Neural cell (in vitro differentiated cells): ENCODE data around the gene SH3RF2. TPM values are rescaled to one million over a fixed set of nuclear protein-coding genes. Genes with fewer than 3 reads are reported as not detected.

Source experiments
- H2AFZ ChIP-seq: fragments of 200-600, 300-800 bp; sonication (generic), shearing (Covaris generic); 2 replicates; pipeline ENCODE4 v1.6.0; 2014; ENCODE audit warnings: low read depth, mild to moderate bottlenecking, antibody characterized with exemption, low read length, moderate library complexity
- H3F3A ChIP-seq: fragments of 200-600 bp; shearing (Covaris generic); 2 replicates; pipeline ENCODE4 v1.6.1; 2016; ENCODE audit warnings: mild to moderate bottlenecking, moderate library complexity, mixed read lengths, antibody characterized with exemption, low read length; ENCODE audit not compliant: insufficient read depth, poor library complexity, severe bottlenecking
- H3K27ac ChIP-seq: fragments of 200-600, 300-800 bp; sonication (generic), shearing (Covaris generic); 2 replicates; pipeline ENCODE4 v1.5.1; 2014; ENCODE audit warnings: mild to moderate bottlenecking, low read length, moderate library complexity
- H3K27me3 ChIP-seq: fragments of 300-800, 200-600 bp; sonication (generic), shearing (Covaris generic); 2 replicates; pipeline ENCODE4 v1.6.0; 2014; ENCODE audit warnings: mild to moderate bottlenecking, low read depth, low read length, moderate library complexity; ENCODE audit not compliant: insufficient read depth
- H3K36me3 ChIP-seq: fragments of 300-800, 200-600 bp; sonication (generic), shearing (Covaris generic); 2 replicates; pipeline ENCODE4 v1.5.1; 2014; ENCODE audit warnings: mild to moderate bottlenecking, antibody characterized with exemption, low read length, moderate library complexity; ENCODE audit not compliant: insufficient read depth
- H3K4me2 ChIP-seq: fragments of 300-800, 200-600 bp; sonication (generic), shearing (Covaris generic); 2 replicates; pipeline ENCODE4 v1.6.0; 2014; ENCODE audit warnings: mild to moderate bottlenecking, low read length
- H3K4me3 ChIP-seq: fragments of 300-800, 200-600 bp; sonication (generic), shearing (Covaris generic); 2 replicates; pipeline ENCODE4 v1.5.1; 2014; ENCODE audit warnings: mild to moderate bottlenecking, low read length, moderate library complexity
- H3K79me2 ChIP-seq: fragments of 200-600 bp; shearing (Covaris generic); replicated peaks from 2 replicates; pipeline ENCODE4 v1.6.0; 2014; ENCODE audit warnings: mild to moderate bottlenecking, low read length, moderate library complexity; ENCODE audit not compliant: insufficient read depth
- H3K9ac ChIP-seq: fragments of 300-800, 200-600 bp; sonication (generic), shearing (Covaris generic); 2 replicates; pipeline ENCODE4 v1.6.1; 2016; ENCODE audit warnings: mild to moderate bottlenecking, low read length, mixed read lengths
- H3K9me2 ChIP-seq: fragments of 200-600 bp; shearing (Covaris generic); 2 replicates; pipeline ENCODE4 v1.6.1; 2016; ENCODE audit warnings: mild to moderate bottlenecking, low read length, mixed read lengths; ENCODE audit not compliant: insufficient read depth
- H3K9me3 ChIP-seq: fragments of 200-600, 300-800 bp; sonication (generic), shearing (Covaris generic); 2 replicates; pipeline ENCODE4 v1.6.1; 2016; ENCODE audit warnings: mild to moderate bottlenecking, mixed run types, low read length, moderate library complexity, mixed read lengths
- H4K20me1 ChIP-seq: fragments of 200-600 bp; shearing (Covaris generic); 2 replicates; pipeline ENCODE4 v1.6.1; 2016; ENCODE audit warnings: mild to moderate bottlenecking, mixed run types; ENCODE audit not compliant: insufficient read depth
- CTCF ChIP-seq: fragments of 450-650 bp; IDR thresholded peaks from 2 replicates; pipeline ENCODE4 v1.5.1; 2014; ENCODE audit warnings: antibody characterized with exemption, mild to moderate bottlenecking, moderate library complexity; ENCODE audit not compliant: poor library complexity, severe bottlenecking
- EP300 ChIP-seq: fragments of 450-650 bp; conservative IDR thresholded peaks from 2 replicates; pipeline ENCODE4 v1.6.1; 2014; ENCODE audit warnings: antibody characterized with exemption, mild to moderate bottlenecking, moderate library complexity; ENCODE audit not compliant: poor library complexity, severe bottlenecking
- EZH2 ChIP-seq: fragments of 200-600, 300-800 bp; shearing (Covaris generic), sonication (generic); IDR thresholded peaks from 2 replicates; pipeline ENCODE4 v1.6.1; 2014; ENCODE audit warnings: antibody characterized with exemption, low read length, borderline replicate concordance, mild to moderate bottlenecking; ENCODE audit not compliant: insufficient read depth, poor library complexity, severe bottlenecking
- MXI1 ChIP-seq: fragments of 450-650 bp; conservative IDR thresholded peaks from 2 replicates; pipeline ENCODE4 v1.6.1; 2014; ENCODE audit warnings: antibody characterized with exemption, mild to moderate bottlenecking; ENCODE audit not compliant: poor library complexity, severe bottlenecking
- POLR2AphosphoS5 ChIP-seq: IDR thresholded peaks from 2 replicates; pipeline ENCODE4 v1.6.1; 2012
- RAD21 ChIP-seq: fragments of 450-650 bp; conservative IDR thresholded peaks from 2 replicates; pipeline ENCODE4 v1.6.1; 2014; ENCODE audit warnings: antibody characterized with exemption, mild to moderate bottlenecking, moderate library complexity
- SMC3 ChIP-seq: fragments of 450-650 bp; conservative IDR thresholded peaks from 2 replicates; pipeline ENCODE4 v1.6.1; 2014; ENCODE audit warnings: antibody characterized with exemption, mild to moderate bottlenecking, moderate library complexity; ENCODE audit not compliant: poor library complexity
- TAF1 ChIP-seq: IDR thresholded peaks from 2 replicates; pipeline ENCODE4 v1.6.1; 2012; ENCODE audit warnings: low read depth
- polyA plus RNA-seq: library from polyadenylated mRNA; depleted of rRNA; stranded (reverse); fragments of >200 nt; gene quantifications from 2 replicates; pipeline ENCODE4 v1.2.3, GENCODE V29; 2014
- TF ChIP-seq, protein P1 (sequence below): IDR thresholded peaks from 2 replicates; pipeline ENCODE4 v1.6.1; 2012; ENCODE audit warnings: borderline replicate concordance

SH3RF2 gene
- polyA plus RNA-seq, 1 donor from 2014 or later = not detected

DNA sequence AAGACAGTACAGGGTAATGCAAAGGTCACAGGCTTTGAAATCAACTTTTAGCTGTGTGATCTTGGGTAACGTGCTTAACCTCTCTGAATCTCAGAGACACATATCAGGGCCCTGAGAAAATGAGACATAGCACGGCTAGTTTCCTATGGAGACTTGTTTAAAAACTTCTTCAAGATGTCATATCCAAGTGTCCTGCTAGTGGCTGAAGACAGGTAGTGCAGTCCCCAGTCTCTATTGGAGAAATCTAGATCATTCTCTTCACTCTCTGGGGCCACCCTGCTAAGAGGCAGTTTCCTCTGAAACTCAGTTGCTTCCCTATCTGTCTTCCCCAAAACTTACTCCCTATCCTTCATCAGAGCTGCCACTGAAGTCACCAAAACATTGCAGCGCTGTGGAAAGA is 33.3 kb upstream of the SH3RF2 start:
- no peaks in the 10 kb centered on the region for H3K9me2 ChIP-seq
- H2AFZ ChIP-seq = no peak overlapping the region
- H3F3A ChIP-seq = no peaks in the 10 kb centered on the region
- H3K79me2 ChIP-seq = no peaks in the 10 kb centered on the region
- no peak overlapping the region for H3K27ac ChIP-seq
- H3K36me3 ChIP-seq = no peaks in the 10 kb centered on the region
- TF ChIP-seq MXI1 = no peak
- TF ChIP-seq TAF1 = no peak
- TF ChIP-seq EZH2 = no peak
- TF ChIP-seq, protein P1, sequence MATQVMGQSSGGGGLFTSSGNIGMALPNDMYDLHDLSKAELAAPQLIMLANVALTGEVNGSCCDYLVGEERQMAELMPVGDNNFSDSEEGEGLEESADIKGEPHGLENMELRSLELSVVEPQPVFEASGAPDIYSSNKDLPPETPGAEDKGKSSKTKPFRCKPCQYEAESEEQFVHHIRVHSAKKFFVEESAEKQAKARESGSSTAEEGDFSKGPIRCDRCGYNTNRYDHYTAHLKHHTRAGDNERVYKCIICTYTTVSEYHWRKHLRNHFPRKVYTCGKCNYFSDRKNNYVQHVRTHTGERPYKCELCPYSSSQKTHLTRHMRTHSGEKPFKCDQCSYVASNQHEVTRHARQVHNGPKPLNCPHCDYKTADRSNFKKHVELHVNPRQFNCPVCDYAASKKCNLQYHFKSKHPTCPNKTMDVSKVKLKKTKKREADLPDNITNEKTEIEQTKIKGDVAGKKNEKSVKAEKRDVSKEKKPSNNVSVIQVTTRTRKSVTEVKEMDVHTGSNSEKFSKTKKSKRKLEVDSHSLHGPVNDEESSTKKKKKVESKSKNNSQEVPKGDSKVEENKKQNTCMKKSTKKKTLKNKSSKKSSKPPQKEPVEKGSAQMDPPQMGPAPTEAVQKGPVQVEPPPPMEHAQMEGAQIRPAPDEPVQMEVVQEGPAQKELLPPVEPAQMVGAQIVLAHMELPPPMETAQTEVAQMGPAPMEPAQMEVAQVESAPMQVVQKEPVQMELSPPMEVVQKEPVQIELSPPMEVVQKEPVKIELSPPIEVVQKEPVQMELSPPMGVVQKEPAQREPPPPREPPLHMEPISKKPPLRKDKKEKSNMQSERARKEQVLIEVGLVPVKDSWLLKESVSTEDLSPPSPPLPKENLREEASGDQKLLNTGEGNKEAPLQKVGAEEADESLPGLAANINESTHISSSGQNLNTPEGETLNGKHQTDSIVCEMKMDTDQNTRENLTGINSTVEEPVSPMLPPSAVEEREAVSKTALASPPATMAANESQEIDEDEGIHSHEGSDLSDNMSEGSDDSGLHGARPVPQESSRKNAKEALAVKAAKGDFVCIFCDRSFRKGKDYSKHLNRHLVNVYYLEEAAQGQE = no peak
- no peak for TF ChIP-seq CTCF
- no peak for TF ChIP-seq RAD21
- TF ChIP-seq EP300 = no peak
- no peak for TF ChIP-seq POLR2AphosphoS5
- TF ChIP-seq SMC3 = no peak
- H3K4me3 ChIP-seq = no peak overlapping the region
- no peak overlapping the region for H3K4me2 ChIP-seq
- H4K20me1 ChIP-seq = no peaks in the 10 kb centered on the region
- H3K27me3 ChIP-seq = no peaks in the 10 kb centered on the region
- H3K9ac ChIP-seq = no peak overlapping the region
- no peaks in the 10 kb centered on the region for H3K9me3 ChIP-seq

DNA sequence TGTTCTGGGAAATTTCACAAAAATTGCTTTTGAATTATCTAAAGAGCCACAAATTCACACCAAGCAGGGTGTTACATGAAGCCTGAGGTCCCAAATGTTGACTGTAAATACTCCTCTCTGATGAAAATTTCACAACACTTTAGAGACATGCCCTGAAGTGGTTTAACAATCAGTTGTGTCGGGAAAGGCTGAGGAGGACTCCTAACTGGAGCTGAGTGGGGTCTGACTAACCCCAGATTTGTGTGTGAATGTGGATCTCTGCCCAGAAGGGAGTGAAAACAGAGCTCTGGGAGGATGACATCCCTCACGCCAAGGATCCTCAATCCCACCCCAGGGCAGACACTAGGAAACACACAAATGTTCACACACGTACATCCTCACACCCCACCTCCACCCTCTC is 32.5 kb upstream of the SH3RF2 start:
- Histone ChIP-seq H3K79me2 (no peaks in the 10 kb centered on the region), H2AFZ (no peak overlapping the region), H3K4me2 (no peak overlapping the region), H3K9me3 (no peaks in the 10 kb centered on the region), H3F3A (no peaks in the 10 kb centered on the region), H3K4me3 (no peak overlapping the region), H3K27ac (no peak overlapping the region), H3K27me3 (no peaks in the 10 kb centered on the region), H4K20me1 (no peaks in the 10 kb centered on the region), H3K36me3 (no peaks in the 10 kb centered on the region), H3K9ac (no peak overlapping the region), H3K9me2 (no peaks in the 10 kb centered on the region)
- TF ChIP-seq RAD21 = no peak

- H3K79me2 ChIP-seq = no peaks in the 10 kb centered on the region
- no peaks in the 10 kb centered on the region for H3F3A ChIP-seq
- TF ChIP-seq TAF1 = no peak
- TF ChIP-seq CTCF = no peak
- no peak for TF ChIP-seq EP300
- no peak for TF ChIP-seq RAD21
- TF ChIP-seq SMC3 = no peak
- TF ChIP-seq POLR2AphosphoS5 = no peak
- no peak for TF ChIP-seq MXI1
- no peaks in the 10 kb centered on the region for H3K27me3 ChIP-seq
- no peaks in the 10 kb centered on the region for H4K20me1 ChIP-seq
- H3K36me3 ChIP-seq = no peaks in the 10 kb centered on the region
- H3K9ac ChIP-seq = no peak overlapping the region
- H2AFZ ChIP-seq = no peak overlapping the region
- H3K9me2 ChIP-seq = no peaks in the 10 kb centered on the region
- H3K4me3 ChIP-seq = no peak overlapping the region
- H3K9me3 ChIP-seq = no peaks in the 10 kb centered on the region
- no peak overlapping the region for H3K4me2 ChIP-seq
- H3K27ac ChIP-seq = no peak overlapping the region
Observed at GRCh38 chr5:145904743-145905142, 31.6 kb upstream of the SH3RF2 start.
